HepG2 (cell line): ENCODE results near the gene AHCYL1. TPM values are rescaled to one million over a fixed set of nuclear protein-coding genes. Genes with fewer than 3 reads are reported as not detected.

Experiments used
- CREB3 ChIP-seq: sonication (generic); formaldehyde crosslinking; IDR thresholded peaks from 2 replicates; pipeline ENCODE4 v1.5.0; 2020; ENCODE audit warnings: missing genetic modification reagents
- ELK4 ChIP-seq: sonication (generic); formaldehyde crosslinking; IDR thresholded peaks from 2 replicates; pipeline ENCODE4 v1.9.0; 2021; ENCODE audit warnings: missing genetic modification reagents, borderline replicate concordance
- EZH2 ChIP-seq: conservative IDR thresholded peaks from 2 replicates; pipeline ENCODE4 v1.6.1; 2012; ENCODE audit warnings: mild to moderate bottlenecking, low read depth, low read length, moderate library complexity
- FOXO4 ChIP-seq: sonication (generic); formaldehyde crosslinking; conservative IDR thresholded peaks from 2 replicates; pipeline ENCODE4 v1.8.1; 2023; ENCODE audit warnings: missing genetic modification reagents
- GZF1 ChIP-seq: sonication (generic); formaldehyde crosslinking; IDR thresholded peaks from 2 replicates; pipeline ENCODE4 v1.5.1; 2020; ENCODE audit warnings: mild to moderate bottlenecking, missing genetic modification reagents
- HOXA7 ChIP-seq: sonication (generic); formaldehyde crosslinking; IDR thresholded peaks from 2 replicates; pipeline ENCODE4 v1.8.1; 2022; ENCODE audit warnings: mild to moderate bottlenecking, missing genetic modification reagents, moderate library complexity
- MAFF ChIP-seq: IDR thresholded peaks from 2 replicates; pipeline ENCODE4 v1.6.1; 2011; ENCODE audit warnings: low read depth, low read length, improper control_type of control experiment
- MBNL3 ChIP-seq: fragments of 250-450 bp; sonication (Bioruptor Pico); conservative IDR thresholded peaks from 2 replicates; pipeline ENCODE4 v1.8.0; 2022; ENCODE audit warnings: mild to moderate bottlenecking, inconsistent platforms
- NFIC ChIP-seq: IDR thresholded peaks from 2 replicates; pipeline ENCODE4 v1.6.1; 2012; ENCODE audit warnings: mild to moderate bottlenecking, low read length, inconsistent platforms
- RBM39 ChIP-seq: fragments of 200-400 bp; formaldehyde crosslinking; IDR thresholded peaks from one replicate; pipeline ENCODE4 v1.6.1; 2018; ENCODE audit warnings: antibody characterized with exemption, mild to moderate bottlenecking, low read depth, low read length; ENCODE audit not compliant: poor library complexity, severe bottlenecking
- RFXANK ChIP-seq: IDR thresholded peaks from 2 replicates; pipeline ENCODE4 v1.6.1; 2016
- U2AF1 ChIP-seq: fragments of 200-400 bp; formaldehyde crosslinking; optimal IDR thresholded peaks from 2 replicates; pipeline ENCODE3; 2017; ENCODE audit warnings: mild to moderate bottlenecking, low read depth, low read length
- XBP1 ChIP-seq: sonication (generic); formaldehyde crosslinking; IDR thresholded peaks from 2 replicates; pipeline ENCODE4 v1.5.0; 2020; ENCODE audit warnings: missing genetic modification reagents
- ZBTB2 ChIP-seq: sonication (generic); formaldehyde crosslinking; IDR thresholded peaks from 2 replicates; pipeline ENCODE4 v1.8.0; 2022; ENCODE audit warnings: low read depth, missing genetic modification reagents
- ZBTB21 ChIP-seq: sonication (generic); formaldehyde crosslinking; IDR thresholded peaks from 2 replicates; pipeline ENCODE4 v1.4.0; 2020; ENCODE audit warnings: missing genetic modification reagents
- ZBTB34 ChIP-seq: sonication (generic); formaldehyde crosslinking; IDR thresholded peaks from 2 replicates; pipeline ENCODE4 v1.8.0; 2022; ENCODE audit warnings: mild to moderate bottlenecking, missing genetic modification reagents
- ZBTB7A ChIP-seq: sonication (generic); formaldehyde crosslinking; IDR thresholded peaks from 2 replicates; pipeline ENCODE4 v1.8.0; 2022; ENCODE audit warnings: mild to moderate bottlenecking, missing genetic modification reagents
- ZNF205 ChIP-seq: IDR thresholded peaks from 2 replicates; pipeline ENCODE4 v1.6.1; 2018; ENCODE audit warnings: missing biosample characterization, missing genetic modification reagents
- ZNF230 ChIP-seq: sonication (generic); formaldehyde crosslinking; IDR thresholded peaks from 2 replicates; pipeline ENCODE4 v1.4.0; 2020; ENCODE audit warnings: mild to moderate bottlenecking, missing genetic modification reagents
- ZNF350 ChIP-seq: sonication (generic); formaldehyde crosslinking; IDR thresholded peaks from 2 replicates; pipeline ENCODE4 v1.4.0; 2020; ENCODE audit warnings: mild to moderate bottlenecking, low read depth, missing genetic modification reagents, borderline replicate concordance
- ZNF724P ChIP-seq: sonication (generic); formaldehyde crosslinking; IDR thresholded peaks from 2 replicates; pipeline ENCODE4 v1.8.0; 2022; ENCODE audit warnings: missing genetic modification reagents, borderline replicate concordance
- polyA plus RNA-seq, 8 experiments: library from polyadenylated mRNA; depleted of rRNA in 3 of 8; stranded (reverse) in 7 of 8; unstranded in 1 of 8; fragments of >200 nt; fragmentation: Illumina TruSeq in 4 of 8; extraction: Trizol in 4 of 8; gene quantifications; 2 replicates each; pipeline versions ENCODE4 v1.2.1 to v1.2.3, GENCODE V29; 2011 to 2016; ENCODE audit warnings: low read depth in 4 of 8, missing spikeins in 1 of 8, mixed read lengths in 1 of 8; ENCODE audit not compliant: insufficient read depth in 1 of 8
- total RNA-seq, 5 experiments: library from RNA; depleted of rRNA; stranded (reverse); fragments of >200 nt; fragmentation: Illumina TruSeq; extraction: Trizol; gene quantifications; 2 replicates each; pipeline ENCODE4 v1.2.3, GENCODE V29; 2016; ENCODE audit warnings: low read depth in 1 of 5

The AHCYL1 gene
- total and polyA plus RNA-seq, 2 of the 13 experiments (the other 11 are each of a cell fraction or from before 2014, with no cell fraction given) = 40.9 to 76.3 TPM

- 0 out of 2 replicates have a peak, but pooled peaks have one; percentile 69 for TF ChIP-seq FOXO4 (CRISPR knock-in tag)
- TF ChIP-seq RBM39 = peak; percentile 79
- TF ChIP-seq ELK4 (CRISPR knock-in tag) = no peak
- peak; percentile 81; the same call in 1 of the 2 replicates for TF ChIP-seq ZBTB7A
- TF ChIP-seq ZNF350 = peak; percentile 95
- no peak for TF ChIP-seq ZBTB2
- no peak; the same call in 1 of the 2 replicates for TF ChIP-seq XBP1 (CRISPR knock-in tag)
- peak; percentile 83 for TF ChIP-seq ZNF205 (CRISPR knock-in tag)
- no peak for TF ChIP-seq ZNF724P (CRISPR knock-in tag)
- no peak for TF ChIP-seq MBNL3 (CRISPR knock-in tag)
- TF ChIP-seq GZF1 (CRISPR knock-in tag) = no peak
- TF ChIP-seq EZH2 = no peak
- TF ChIP-seq U2AF1 = peak; percentile 66
- TF ChIP-seq HOXA7 (CRISPR knock-in tag) = no peak
- TF ChIP-seq ZNF230 (CRISPR knock-in tag) = peak; percentile 77; the same call in 1 of the 2 replicates
- TF ChIP-seq MAFF = no peak
- TF ChIP-seq RFXANK (CRISPR knock-in tag) = no peak; the same call in 1 of the 2 replicates
- TF ChIP-seq NFIC = no peak
- peak; percentile 90 for TF ChIP-seq ZBTB21 (CRISPR knock-in tag)
- peak; percentile 71; the same call in 1 of the 2 replicates for TF ChIP-seq ZBTB34
- TF ChIP-seq CREB3 = peak; percentile 89; the same call in 1 of the 2 replicates
Measured at GRCh38 chr1:109984456-109985246, at the start of gene AHCYL1 (continued).
